ENCODE results near the gene TMIE.
A peak's percentile ranks its signal among the peaks of the same experiment; 100 is the strongest.

Gene TMIE

GRCh38 chr3:46701181-46701939, at the start of gene TMIE:
TMIE (plus strand) TSS chr3:46701392; CDS start chr3:46701488, 96 bp downstream.
- DNase-seq = no peak

- DNase-seq = no peak
These were observed 45.9 kb upstream of the TMIE start for GRCh38 chr3:46655271-46655670.

- peak; percentile 32 for DNase-seq
These were observed 44.2 kb upstream of the TMIE start for GRCh38 chr3:46656778-46657556.

GRCh38 chr3:46659285-46659684, 41.9 kb upstream of the TMIE start:
- DNase-seq = no peak

- no peak for DNase-seq
These were observed 41.2 kb upstream of the TMIE start for GRCh38 chr3:46660003-46660402.

GRCh38 chr3:46660543-46661523, 40.4 kb upstream of the TMIE start:
- no peak for DNase-seq

- no peak for DNase-seq
These were observed 39.1 kb upstream of the TMIE start for GRCh38 chr3:46661776-46662766.

- peak; percentile 23 for DNase-seq
These were observed 38.2 kb upstream of the TMIE start for GRCh38 chr3:46662771-46663551.

GRCh38 chr3:46663591-46664135, 37.5 kb upstream of the TMIE start:
- no peak for DNase-seq

GRCh38 chr3:46664188-46664970, 36.8 kb upstream of the TMIE start:
- DNase-seq = no peak

- DNase-seq = no peak
These were observed 36.0 kb upstream of the TMIE start for GRCh38 chr3:46664971-46665762.

GRCh38 chr3:46665763-46666452, 35.3 kb upstream of the TMIE start:
- DNase-seq = no peak

- DNase-seq = no peak
These were observed 34.7 kb upstream of the TMIE start for GRCh38 chr3:46666453-46666845.

GRCh38 chr3:46667061-46667621, 34.1 kb upstream of the TMIE start:
- no peak for DNase-seq

- no peak for DNase-seq
These were observed 33.5 kb upstream of the TMIE start for GRCh38 chr3:46667657-46668056.

GRCh38 chr3:46668116-46668515, 33.1 kb upstream of the TMIE start:
- DNase-seq = no peak

- DNase-seq = no peak
These were observed 32.6 kb upstream of the TMIE start for GRCh38 chr3:46668591-46668990.

Measured in fibroblast of upper back skin (primary cell).